Measurements from ENCODE around the gene SELENOP. TPM values are rescaled to one million over a fixed set of nuclear protein-coding genes. Genes with fewer than 3 reads are reported as not detected.

SELENOP gene
- total and polyA plus RNA-seq, 5 donors from 2014 or later, result 0.62 to 0.99 TPM; not detected in 3

- no peaks in the 10 kb centered on the region for H3K4me1 Mint-ChIP-seq
- Histone ChIP-seq H3K27me3 (ENCODE audit: control insufficient read depth, insufficient read depth, low read length) (no peaks in the 10 kb centered on the region), H3K27ac (ENCODE audit: insufficient read depth, low read length, poor library complexity, severe bottlenecking) (no peak overlapping the region), H3K4me3 (ENCODE audit: low read depth, low read length) (no peak overlapping the region), H3K4me1 (ENCODE audit: control insufficient read depth, insufficient read depth, low read length, poor library complexity, severe bottlenecking) (no peaks in the 10 kb centered on the region), H3K36me3 (ENCODE audit: control insufficient read depth, insufficient read depth, low read length) (peaks cover 3% of the 10 kb centered on the region), H3K9me3 (ENCODE audit: control insufficient read depth in 2 of 2, low read length in 2 of 2) (peaks cover 10 to 15% of the 10 kb centered on the region in 2 experiments)
- H3K27ac Mint-ChIP-seq, result no peak overlapping the region
- peaks cover 3 to 38% (median 17%) of the 10 kb centered on the region in 7 donors for H3K9me3 Mint-ChIP-seq
- peaks cover 4% of the 10 kb centered on the region for H3K27me3 Mint-ChIP-seq
- DNase-seq (no peak), ATAC-seq (ENCODE audit: low read depth in 2 of 2) (no peak)
- H3K4me3 Mint-ChIP-seq, result no peak overlapping the region
- peaks cover 10% of the 10 kb centered on the region for H3K36me3 Mint-ChIP-seq
Measured at GRCh38 chr5:42787073-42787472, 24.6 kb downstream of the SELENOP start.

GRCh38 chr5:42785756-42786155 is 25.9 kb downstream of the SELENOP start:
- Histone ChIP-seq H3K4me3 (ENCODE audit: low read depth, low read length) (no peak overlapping the region), H3K9me3 (ENCODE audit: control insufficient read depth in 2 of 2, low read length in 2 of 2) (peaks cover 10 to 15% of the 10 kb centered on the region in 2 experiments), H3K27me3 (ENCODE audit: control insufficient read depth, insufficient read depth, low read length) (no peaks in the 10 kb centered on the region), H3K4me1 (ENCODE audit: control insufficient read depth, insufficient read depth, low read length, poor library complexity, severe bottlenecking) (no peaks in the 10 kb centered on the region), H3K36me3 (ENCODE audit: control insufficient read depth, insufficient read depth, low read length) (peaks cover 3% of the 10 kb centered on the region), H3K27ac (ENCODE audit: insufficient read depth, low read length, poor library complexity, severe bottlenecking) (no peak overlapping the region)
- Mint-ChIP-seq H3K9me3 (peaks cover 3 to 33% (median 17%) of the 10 kb centered on the region in 7 donors), H3K27me3 (peaks cover 8% of the 10 kb centered on the region), H3K4me1 (no peaks in the 10 kb centered on the region), H3K4me3 (no peak overlapping the region), H3K27ac (no peak overlapping the region), H3K36me3 (peaks cover 10% of the 10 kb centered on the region)
- no peak for DNase-seq
- no peak for ATAC-seq (ENCODE audit: low read depth in 2 of 2)

DNA sequence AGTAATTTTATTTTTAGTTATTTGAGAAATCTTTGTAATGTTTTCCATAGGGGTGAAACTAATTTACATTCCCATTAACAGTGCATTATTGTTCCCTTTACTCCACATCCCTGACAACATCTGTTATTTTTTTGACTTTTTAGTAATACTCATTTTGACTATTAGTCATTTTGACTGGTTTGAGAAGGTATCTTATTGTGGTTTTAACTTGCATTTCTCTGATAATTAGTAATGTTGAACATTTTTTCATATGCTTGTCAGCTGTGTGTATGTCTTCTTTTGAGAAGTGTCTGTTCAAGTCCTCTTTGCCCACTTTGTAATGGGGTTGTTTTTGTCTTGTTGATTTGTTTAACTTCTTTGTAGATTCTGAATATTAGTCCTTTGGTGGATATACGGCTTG is 27.6 kb downstream of the SELENOP start:
- DNase-seq (no peak), ATAC-seq (ENCODE audit: low read depth in 2 of 2) (no peak)
- Mint-ChIP-seq H3K4me1 (no peaks in the 10 kb centered on the region), H3K4me3 (no peak overlapping the region), H3K9me3 (peaks cover 0 to 26% (median 10%) of the 10 kb centered on the region in 7 donors), H3K27me3 (peaks cover 8% of the 10 kb centered on the region), H3K36me3 (peaks cover 10% of the 10 kb centered on the region), H3K27ac (no peak overlapping the region)
- H3K4me3 ChIP-seq (ENCODE audit: low read depth, low read length), result no peak overlapping the region
- peaks cover 10 to 15% of the 10 kb centered on the region in 2 experiments for H3K9me3 ChIP-seq (ENCODE audit: control insufficient read depth in 2 of 2, low read length in 2 of 2)
- H3K27me3 ChIP-seq (ENCODE audit: control insufficient read depth, insufficient read depth, low read length), result no peaks in the 10 kb centered on the region
- peaks cover 3% of the 10 kb centered on the region for H3K36me3 ChIP-seq (ENCODE audit: control insufficient read depth, insufficient read depth, low read length)
- no peak overlapping the region for H3K27ac ChIP-seq (ENCODE audit: insufficient read depth, low read length, poor library complexity, severe bottlenecking)
- no peaks in the 10 kb centered on the region for H3K4me1 ChIP-seq (ENCODE audit: control insufficient read depth, insufficient read depth, low read length, poor library complexity, severe bottlenecking)

- Mint-ChIP-seq H3K27ac (no peak overlapping the region), H3K4me3 (no peak overlapping the region), H3K9me3 (peaks cover 0 to 14% (median 6%) of the 10 kb centered on the region in 7 donors), H3K27me3 (peaks cover 8% of the 10 kb centered on the region), H3K36me3 (peaks cover 6% of the 10 kb centered on the region), H3K4me1 (no peaks in the 10 kb centered on the region)
- H3K4me1 ChIP-seq (ENCODE audit: control insufficient read depth, insufficient read depth, low read length, poor library complexity, severe bottlenecking), result no peaks in the 10 kb centered on the region
- no peaks in the 10 kb centered on the region for H3K27me3 ChIP-seq (ENCODE audit: control insufficient read depth, insufficient read depth, low read length)
- no peak overlapping the region for H3K27ac ChIP-seq (ENCODE audit: insufficient read depth, low read length, poor library complexity, severe bottlenecking)
- peaks cover 0 to 5% of the 10 kb centered on the region in 2 experiments for H3K9me3 ChIP-seq (ENCODE audit: control insufficient read depth in 2 of 2, low read length in 2 of 2)
- H3K4me3 ChIP-seq (ENCODE audit: low read depth, low read length), result no peak overlapping the region
- no peak for DNase-seq
- peaks cover 3% of the 10 kb centered on the region for H3K36me3 ChIP-seq (ENCODE audit: control insufficient read depth, insufficient read depth, low read length)
- no peak for ATAC-seq (ENCODE audit: low read depth in 2 of 2)
Measured at GRCh38 chr5:42781584-42781983, 30.1 kb downstream of the SELENOP start.

GRCh38 chr5:42779083-42779482 is 32.6 kb downstream of the SELENOP start:
- no peaks in the 10 kb centered on the region for H3K9me3 ChIP-seq (ENCODE audit: control insufficient read depth in 2 of 2, low read length in 2 of 2)
- H3K36me3 ChIP-seq (ENCODE audit: control insufficient read depth, insufficient read depth, low read length), result no peaks in the 10 kb centered on the region
- no peak overlapping the region for H3K4me3 ChIP-seq (ENCODE audit: low read depth, low read length)
- no peaks in the 10 kb centered on the region for H3K27me3 ChIP-seq (ENCODE audit: control insufficient read depth, insufficient read depth, low read length)
- no peak for DNase-seq
- no peak for ATAC-seq (ENCODE audit: low read depth in 2 of 2)
- peak overlapping the region in 1 of 3 donors; percentile 67 for H3K27ac Mint-ChIP-seq
- H3K4me3 Mint-ChIP-seq, result no peak overlapping the region
- H3K27me3 Mint-ChIP-seq, result peaks cover 14% of the 10 kb centered on the region
- peaks cover 0 to 6% (median 0%) of the 10 kb centered on the region in 4 donors for H3K4me1 Mint-ChIP-seq
- no peak overlapping the region for H3K27ac ChIP-seq (ENCODE audit: insufficient read depth, low read length, poor library complexity, severe bottlenecking)
- H3K36me3 Mint-ChIP-seq, result no peaks in the 10 kb centered on the region
- H3K4me1 ChIP-seq (ENCODE audit: control insufficient read depth, insufficient read depth, low read length, poor library complexity, severe bottlenecking), result no peaks in the 10 kb centered on the region
- peaks cover 0 to 6% (median 0%) of the 10 kb centered on the region in 7 donors for H3K9me3 Mint-ChIP-seq

- H3K27ac Mint-ChIP-seq, result no peak overlapping the region
- H3K9me3 Mint-ChIP-seq, result peaks cover 0 to 1% (median 0%) of the 10 kb centered on the region in 7 donors
- Histone ChIP-seq H3K36me3 (ENCODE audit: control insufficient read depth, insufficient read depth, low read length) (no peaks in the 10 kb centered on the region), H3K4me3 (ENCODE audit: low read depth, low read length) (no peak overlapping the region), H3K27me3 (ENCODE audit: control insufficient read depth, insufficient read depth, low read length) (peaks cover 4% of the 10 kb centered on the region), H3K27ac (ENCODE audit: insufficient read depth, low read length, poor library complexity, severe bottlenecking) (no peak overlapping the region), H3K4me1 (ENCODE audit: control insufficient read depth, insufficient read depth, low read length, poor library complexity, severe bottlenecking) (no peaks in the 10 kb centered on the region), H3K9me3 (ENCODE audit: control insufficient read depth in 2 of 2, low read length in 2 of 2) (no peaks in the 10 kb centered on the region)
- DNase-seq (no peak), ATAC-seq (ENCODE audit: low read depth in 2 of 2) (no peak)
- peaks cover 0 to 6% (median 0%) of the 10 kb centered on the region in 4 donors for H3K4me1 Mint-ChIP-seq
- H3K4me3 Mint-ChIP-seq, result no peak overlapping the region
- H3K36me3 Mint-ChIP-seq, result no peaks in the 10 kb centered on the region
- peaks cover 15% of the 10 kb centered on the region for H3K27me3 Mint-ChIP-seq
Measured at GRCh38 chr5:42772265-42772993, 39.3 kb downstream of the SELENOP start.

DNA sequence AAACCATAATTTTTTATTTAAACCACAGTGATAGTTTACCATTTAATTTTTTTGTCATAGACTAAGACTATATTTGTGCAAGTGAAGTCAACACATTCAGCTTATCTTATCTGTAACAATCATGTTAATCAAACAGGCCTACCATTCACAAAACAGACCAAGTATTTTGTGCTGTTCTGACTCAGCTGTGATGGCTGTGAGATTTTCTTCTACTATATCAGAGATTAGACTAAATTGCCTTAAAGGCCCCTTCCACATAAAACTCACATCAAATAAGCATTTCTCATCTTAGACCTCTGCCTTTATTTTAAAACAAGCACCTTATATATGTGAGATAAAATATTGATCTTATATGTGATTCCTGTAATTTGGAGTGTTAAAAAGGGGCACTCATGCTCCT is 41.7 kb downstream of the SELENOP start:
- peaks cover 10% of the 10 kb centered on the region for H3K27me3 Mint-ChIP-seq
- Histone ChIP-seq H3K36me3 (ENCODE audit: control insufficient read depth, insufficient read depth, low read length) (no peaks in the 10 kb centered on the region), H3K9me3 (ENCODE audit: control insufficient read depth in 2 of 2, low read length in 2 of 2) (no peaks in the 10 kb centered on the region), H3K27me3 (ENCODE audit: control insufficient read depth, insufficient read depth, low read length) (peaks cover 4% of the 10 kb centered on the region), H3K4me3 (ENCODE audit: low read depth, low read length) (no peak overlapping the region), H3K27ac (ENCODE audit: insufficient read depth, low read length, poor library complexity, severe bottlenecking) (no peak overlapping the region), H3K4me1 (ENCODE audit: control insufficient read depth, insufficient read depth, low read length, poor library complexity, severe bottlenecking) (no peaks in the 10 kb centered on the region)
- H3K9me3 Mint-ChIP-seq, result peaks cover 0 to 1% (median 0%) of the 10 kb centered on the region in 7 donors
- H3K36me3 Mint-ChIP-seq, result no peaks in the 10 kb centered on the region
- H3K4me1 Mint-ChIP-seq, result no peaks in the 10 kb centered on the region
- ATAC-seq (ENCODE audit: low read depth in 2 of 2) (no peak), DNase-seq (no peak)
- no peak overlapping the region for H3K4me3 Mint-ChIP-seq
- H3K27ac Mint-ChIP-seq, result no peak overlapping the region

GRCh38 chr5:42768106-42768504 is 43.6 kb downstream of the SELENOP start:
- Mint-ChIP-seq H3K9me3 (peaks cover 0 to 2% (median 0%) of the 10 kb centered on the region in 7 donors), H3K27ac (no peak overlapping the region), H3K27me3 (peaks cover 10% of the 10 kb centered on the region), H3K4me3 (no peak overlapping the region), H3K4me1 (no peaks in the 10 kb centered on the region), H3K36me3 (no peaks in the 10 kb centered on the region)
- Histone ChIP-seq H3K4me1 (ENCODE audit: control insufficient read depth, insufficient read depth, low read length, poor library complexity, severe bottlenecking) (no peaks in the 10 kb centered on the region), H3K27ac (ENCODE audit: insufficient read depth, low read length, poor library complexity, severe bottlenecking) (no peak overlapping the region), H3K4me3 (ENCODE audit: low read depth, low read length) (no peak overlapping the region), H3K36me3 (ENCODE audit: control insufficient read depth, insufficient read depth, low read length) (no peaks in the 10 kb centered on the region), H3K27me3 (ENCODE audit: control insufficient read depth, insufficient read depth, low read length) (peaks cover 4% of the 10 kb centered on the region), H3K9me3 (ENCODE audit: control insufficient read depth in 2 of 2, low read length in 2 of 2) (no peaks in the 10 kb centered on the region)
- ATAC-seq (ENCODE audit: low read depth in 2 of 2) (no peak), DNase-seq (no peak)
